Prostate gland (tissue), 2 donors: Measurements from ENCODE around the gene NANP.

Experiments used
- CTCF ChIP-seq, 4 experiments: fragments of 200-600 bp in 2 of 4; fragments of 450-650 bp in 2 of 4; sonication (generic) in 2 of 4; IDR thresholded peaks; 1 replicate in 3 of 4; 2 replicates in 1 of 4; pipeline ENCODE4 v1.5.1; 2016 to 2019; ENCODE audit warnings: antibody characterized with exemption in 4 of 4, mild to moderate bottlenecking in 2 of 4, moderate library complexity in 2 of 4
- POLR2A ChIP-seq: fragments of 450-650 bp; IDR thresholded peaks from one replicate; pipeline ENCODE4 v1.6.1; 2016; ENCODE audit warnings: antibody characterized with exemption, mild to moderate bottlenecking

GRCh38 chr20:25588491-25588890 lies 35.3 kb downstream of the NANP start:
- TF ChIP-seq CTCF (IDR thresholded peaks at IDR 0.05), result no peak
- TF ChIP-seq POLR2A, result no peak
